H1 (cell line): ENCODE data around the gene GAGE12F. TPM values are rescaled to one million over a fixed set of nuclear protein-coding genes. Genes with fewer than 3 reads are reported as not detected.
"Not testable (repeated sequence)": the region's sequence is repeated elsewhere in the genome, so short reads cannot be mapped to it uniquely, and the experiment has no call there.

Experiments used
- CTCF ChIA-PET: fragments of 300-600 bp; sonication (Branson Sonifier 250); formaldehyde crosslinking; loops from one replicate; lab custom pipeline; 2021; ENCODE audit not compliant: partially characterized antibody; lab: Charles Lee
- POLR2A ChIA-PET: fragments of 300-600 bp; sonication (Branson Sonifier 250); formaldehyde crosslinking; loops from one replicate; lab custom pipeline; 2021; ENCODE audit warnings: inconsistent platforms; ENCODE audit not compliant: partially characterized antibody; lab: Charles Lee
- DNase-seq, 2 experiments: peaks; one replicate each; pipeline versions ENCODE4 v3.0.0 to v3.0.0-alpha.2; 2010 to 2022; ENCODE audit warnings: low spot score in 2 of 2, low read depth in 1 of 2, mixed read lengths in 1 of 2
- FAIRE-seq: peaks from 2 replicates; lab custom pipeline; 2011; peaks lifted over from hg19 to GRCh38; lab: Jason Lieb, UNC
- H2AFZ ChIP-seq: 2 replicates; pipeline ENCODE4 v1.8.1; 2012; ENCODE audit warnings: low read length, inconsistent platforms
- H2AK5ac ChIP-seq: 2 replicates; pipeline ENCODE4 v1.6.1; 2013; ENCODE audit warnings: low read depth, low read length
- H2BK120ac ChIP-seq: replicated peaks from 2 replicates; pipeline ENCODE3; 2013; ENCODE audit warnings: low read depth, low read length, inconsistent platforms
- H2BK12ac ChIP-seq: 2 replicates; pipeline ENCODE4 v1.6.1; 2013; ENCODE audit warnings: low read depth, low read length
- H2BK15ac ChIP-seq: 2 replicates; pipeline ENCODE4 v1.6.1; 2013; ENCODE audit warnings: low read length
- H2BK20ac ChIP-seq: 2 replicates; pipeline ENCODE4 v1.6.1; 2013; ENCODE audit warnings: low read length
- H2BK5ac ChIP-seq: 2 replicates; pipeline ENCODE4 v1.6.1; 2013; ENCODE audit warnings: low read depth, low read length
- H3K14ac ChIP-seq: 2 replicates; pipeline ENCODE4 v1.6.1; 2013; ENCODE audit warnings: inconsistent platforms; ENCODE audit not compliant: insufficient read length
- H3K18ac ChIP-seq: 2 replicates; pipeline ENCODE4 v1.6.1; 2013; ENCODE audit warnings: low read length; ENCODE audit errors: extremely low read depth
- H3K23ac ChIP-seq: 2 replicates; pipeline ENCODE4 v1.6.1; 2013; ENCODE audit warnings: inconsistent platforms; ENCODE audit not compliant: insufficient read length
- H3K23me2 ChIP-seq: 2 replicates; pipeline ENCODE4 v1.6.1; 2013; ENCODE audit warnings: low read depth, low read length
- H3K27ac ChIP-seq: 2 replicates; pipeline ENCODE4 v1.6.1; 2011; ENCODE audit warnings: low read depth, low read length, inconsistent platforms
- H3K27me3 ChIP-seq, 4 experiments: replicated peaks in 1 of 4; 1 replicate in 1 of 4; 2 replicates in 3 of 4; pipeline versions ENCODE4 v1.6.1 to v1.8.1; 2011 to 2013; ENCODE audit warnings: low read length in 3 of 4, mild to moderate bottlenecking in 3 of 4, inconsistent platforms in 2 of 4, mixed read lengths in 2 of 4, moderate library complexity in 1 of 4; ENCODE audit not compliant: control insufficient read depth in 3 of 4, insufficient read depth in 3 of 4; ENCODE audit errors: extremely low read depth in 1 of 4
- H3K36me3 ChIP-seq, 4 experiments: 2 replicates each; pipeline versions ENCODE4 v1.6.1 to v1.8.1; 2011 to 2013; ENCODE audit warnings: mild to moderate bottlenecking in 4 of 4, low read length in 3 of 4, moderate library complexity in 2 of 4, control low read depth in 1 of 4, inconsistent platforms in 1 of 4; ENCODE audit not compliant: insufficient read depth in 4 of 4, control insufficient read depth in 2 of 4
- H3K4ac ChIP-seq: replicated peaks from 2 replicates; pipeline ENCODE3; 2013; ENCODE audit warnings: low read length, low read depth, mixed read lengths, inconsistent platforms; ENCODE audit not compliant: insufficient read length
- H3K4me1 ChIP-seq, 4 experiments: replicated peaks in 1 of 4; 1 replicate in 1 of 4; 2 replicates in 3 of 4; pipeline versions ENCODE4 v1.6.1 to v1.8.1; 2011 to 2013; ENCODE audit warnings: low read length in 3 of 4, inconsistent platforms in 2 of 4, mixed read lengths in 1 of 4; ENCODE audit not compliant: insufficient read depth in 4 of 4, control insufficient read depth in 3 of 4
- H3K4me2 ChIP-seq, 2 experiments: 2 replicates each; pipeline versions ENCODE4 v1.6.1 to v1.8.1; 2011 to 2013; ENCODE audit warnings: low read depth in 2 of 2, low read length in 2 of 2, control low read depth in 1 of 2, inconsistent platforms in 1 of 2, mild to moderate bottlenecking in 1 of 2; ENCODE audit not compliant: insufficient read depth in 1 of 2
- H3K4me3 ChIP-seq, 4 experiments: fragments of 200-600, 300-600 bp in 1 of 4; sonication (generic), shearing (Covaris generic), sonication (Bioruptor Twin) in 1 of 4; 2 replicates each; pipeline versions ENCODE4 v1.5.1 to v1.8.1; 2011 to 2016; ENCODE audit warnings: low read length in 4 of 4, low read depth in 3 of 4, control low read depth in 2 of 4, inconsistent platforms in 2 of 4, mild to moderate bottlenecking in 2 of 4, mixed read lengths in 1 of 4, moderate library complexity in 1 of 4; ENCODE audit not compliant: insufficient read depth in 2 of 4; ENCODE audit errors: extremely low read depth in 1 of 4
- H3K56ac ChIP-seq: replicated peaks from 2 replicates; pipeline ENCODE3; 2013; ENCODE audit warnings: low read depth, mild to moderate bottlenecking, mixed read lengths, low read length, inconsistent platforms; ENCODE audit not compliant: insufficient read length
- H3K79me1 ChIP-seq: 2 replicates; pipeline ENCODE4 v1.6.1; 2013; ENCODE audit warnings: low read depth, low read length, control low read depth
- H3K79me2 ChIP-seq, 2 experiments: 2 replicates each; pipeline versions ENCODE4 v1.6.1 to v1.8.1; 2012 to 2013; ENCODE audit warnings: low read length in 2 of 2, mild to moderate bottlenecking in 2 of 2, inconsistent platforms in 1 of 2; ENCODE audit not compliant: insufficient read depth in 2 of 2, control insufficient read depth in 1 of 2
- H3K9ac ChIP-seq, 4 experiments: replicated peaks in 1 of 4; 1 replicate in 1 of 4; 2 replicates in 3 of 4; pipeline versions ENCODE4 v1.6.1 to v1.8.1; 2011 to 2013; ENCODE audit warnings: low read depth in 3 of 4, low read length in 3 of 4, control low read depth in 2 of 4, mild to moderate bottlenecking in 2 of 4, moderate library complexity in 2 of 4, inconsistent platforms in 1 of 4; ENCODE audit errors: extremely low read depth in 1 of 4
- H3K9me3 ChIP-seq, 2 experiments: 2 replicates each; pipeline versions ENCODE4 v1.6.1 to v1.8.1; 2012 to 2013; ENCODE audit warnings: mild to moderate bottlenecking in 2 of 2, moderate library complexity in 2 of 2, control low read depth in 1 of 2, inconsistent platforms in 1 of 2, low read depth in 1 of 2, low read length in 1 of 2, mixed read lengths in 1 of 2; ENCODE audit not compliant: insufficient read depth in 2 of 2
- H4K20me1 ChIP-seq, 2 experiments: replicated peaks in 1 of 2; 2 replicates each; pipeline versions ENCODE3 to v1.8.1; 2011 to 2013; ENCODE audit warnings: inconsistent platforms in 2 of 2, low read length in 2 of 2, mild to moderate bottlenecking in 1 of 2; ENCODE audit not compliant: insufficient read depth in 2 of 2, control insufficient read depth in 1 of 2
- H4K5ac ChIP-seq: 2 replicates; pipeline ENCODE4 v1.6.1; 2013; ENCODE audit warnings: low read length, low read depth, mixed read lengths, inconsistent platforms; ENCODE audit not compliant: insufficient read length
- H4K8ac ChIP-seq: 2 replicates; pipeline ENCODE4 v1.8.0; 2013; ENCODE audit warnings: mild to moderate bottlenecking, moderate library complexity, low read length, inconsistent platforms; ENCODE audit not compliant: insufficient read depth; ENCODE audit errors: extremely low read depth
- H4K91ac ChIP-seq: replicated peaks from 2 replicates; pipeline ENCODE3; 2013; ENCODE audit warnings: low read length, mixed read lengths, inconsistent platforms; ENCODE audit not compliant: insufficient read length
- WGBS, 2 experiments: shearing (Covaris generic) in 1 of 2; methylation state at CpG; one replicate each; pipeline versions ENCODE4 v1.1.6 to v1.1.7; 2013 to 2015; ENCODE audit warnings: low lambda C conversion rate in 2 of 2, mixed read lengths in 2 of 2, inconsistent platforms in 1 of 2, low coverage in 1 of 2, missing lambda C conversion rate in 1 of 2; ENCODE audit not compliant: insufficient replicate concordance in 2 of 2, insufficient coverage in 1 of 2, insufficient read length in 1 of 2; ENCODE audit errors: extremely low coverage in 1 of 2, missing lambda C conversion rate in 1 of 2; 5-methylcytosine and 5-hydroxymethylcytosine counted together
- polyA plus RNA-seq, 7 experiments: library from polyadenylated mRNA; depleted of rRNA in 3 of 7; stranded (reverse) in 5 of 7; unstranded in 2 of 7; fragments of >200 nt in 5 of 7; fragments of 200-250 nt in 2 of 7; gene quantifications; 1 replicate in 5 of 7; 2 replicates in 1 of 7; 4 replicates in 1 of 7; pipeline versions ENCODE4 v1.2.1 to v1.2.3, GENCODE V29; 2011 to 2013; ENCODE audit warnings: missing spikeins in 2 of 7, mixed read lengths in 2 of 7
- total RNA-seq: library from RNA; stranded (reverse); fragmentation: NEBNext Ultra II Directional; extraction: Animal tissue kit (Norgen Biotek cat#: 25700); gene quantifications from 2 replicates; pipeline ENCODE4 v1.2.1, GENCODE V29; 2021

The GAGE12F gene
- total and polyA plus RNA-seq, 2 of the 8 experiments (the other 6 are each of a cell fraction or from before 2014, with no cell fraction given), result not detected

- H3K79me2 ChIP-seq, H3K27ac ChIP-seq, H3K4me3 ChIP-seq, DNase-seq, H3K18ac ChIP-seq, H3K23ac ChIP-seq, H2AK5ac ChIP-seq, H2AFZ ChIP-seq, H3K9ac ChIP-seq, H2BK15ac ChIP-seq, H3K79me1 ChIP-seq, H3K27me3 ChIP-seq, H2BK20ac ChIP-seq, H3K36me3 ChIP-seq, H2BK5ac ChIP-seq, POLR2A ChIA-PET, H3K4me2 ChIP-seq, H3K23me2 ChIP-seq, H2BK120ac ChIP-seq, H3K9me3 ChIP-seq, H3K4me1 ChIP-seq, H3K14ac ChIP-seq, H4K91ac ChIP-seq, H3K56ac ChIP-seq, H4K8ac ChIP-seq, H2BK12ac ChIP-seq, H4K5ac ChIP-seq, FAIRE-seq, H4K20me1 ChIP-seq, H3K4ac ChIP-seq, CTCF ChIA-PET: not testable (repeated sequence)
- WGBS, 2 experiments, result no CpG with 5 or more reads among the region's 16 CpGs
Observed at GRCh38 chrX:49550989-49551388, 9.7 kb upstream of the GAGE12F start, which contains the start of gene GAGE12E. TSS of gene GAGE12E (plus strand) at chrX:49551289. CDS start at chrX:49552444, 1,155 bp downstream.

GRCh38 chrX:49568728-49569127 is 8.1 kb downstream of the GAGE12F start:
- H4K20me1 ChIP-seq, H3K79me1 ChIP-seq, H3K14ac ChIP-seq, CTCF ChIA-PET, H3K23me2 ChIP-seq, POLR2A ChIA-PET, H3K4me2 ChIP-seq, H2BK20ac ChIP-seq, FAIRE-seq, H2BK15ac ChIP-seq, H2BK12ac ChIP-seq, DNase-seq, H2AK5ac ChIP-seq, H3K79me2 ChIP-seq, H3K36me3 ChIP-seq, H3K4ac ChIP-seq, H3K18ac ChIP-seq, H4K8ac ChIP-seq, H3K23ac ChIP-seq, H2AFZ ChIP-seq, H3K4me3 ChIP-seq, H3K9me3 ChIP-seq, H2BK5ac ChIP-seq, H3K56ac ChIP-seq, H4K5ac ChIP-seq, H4K91ac ChIP-seq, H3K27ac ChIP-seq, H3K4me1 ChIP-seq, H3K27me3 ChIP-seq, H3K9ac ChIP-seq, H2BK120ac ChIP-seq: not testable (repeated sequence)
- 87% methylated on average over 7 of the region's 11 CpGs; no CpG with 5 or more reads in 1 of the 2 experiments for WGBS, 2 experiments
